GM20000 (cell line): Measurements from ENCODE around the gene POU6F2.

Experiments used
- DNase-seq: peaks from one replicate; pipeline ENCODE4 v3.0.0; 2012; ENCODE audit warnings: low spot score
- CTCF ChIP-seq: IDR thresholded peaks from 2 replicates; pipeline ENCODE4 v1.5.1; 2012; ENCODE audit warnings: mild to moderate bottlenecking, control low read depth; ENCODE audit errors: extremely low read depth, missing control alignments

Gene POU6F2

DNA sequence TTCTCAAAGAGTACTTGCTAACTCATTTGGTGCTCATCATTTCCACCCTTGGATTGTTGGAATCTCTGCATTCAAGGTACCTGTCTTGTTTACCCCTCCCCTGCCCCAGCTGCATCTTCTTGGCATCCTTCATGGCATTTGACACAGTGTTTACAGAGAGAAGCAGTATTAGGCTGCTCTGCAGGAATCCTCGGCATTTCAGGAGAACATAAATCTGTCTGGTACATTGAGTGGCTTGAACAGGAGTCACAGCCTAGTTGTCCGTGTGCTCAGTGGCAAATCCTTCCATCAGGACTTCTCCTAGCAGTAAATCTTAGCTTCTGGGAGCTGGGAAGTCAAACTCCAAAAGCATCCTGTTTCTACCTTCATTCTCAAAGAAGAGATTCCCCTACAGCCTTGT, 451.7 kb downstream of the POU6F2 start:
- no peak for TF ChIP-seq CTCF
- no peak for DNase-seq

DNA sequence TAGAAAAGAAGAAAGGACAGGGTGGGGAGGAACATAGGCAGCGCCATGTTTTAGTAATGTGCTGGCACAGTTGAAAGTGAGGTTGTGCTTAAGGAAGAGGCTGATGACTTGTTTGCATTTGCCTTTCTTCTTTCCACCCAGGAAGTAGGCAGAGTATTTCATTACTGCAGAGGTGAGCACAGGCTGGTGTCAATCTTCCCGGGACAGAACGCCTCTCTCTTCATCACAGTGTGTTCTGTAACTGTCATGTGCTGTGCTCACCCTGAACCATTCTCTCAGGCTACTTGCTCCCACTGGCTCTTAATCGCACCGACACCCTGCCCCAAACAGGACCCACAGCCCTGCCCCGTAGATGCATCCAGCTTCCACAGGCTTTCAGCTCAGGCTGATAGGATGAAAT, 452.7 kb downstream of the POU6F2 start:
- no peak for TF ChIP-seq CTCF
- no peak for DNase-seq

- no peak for TF ChIP-seq CTCF
- DNase-seq = no peak
Observed at GRCh38 chr7:39430909-39431641, 453.4 kb downstream of the POU6F2 start.

DNA sequence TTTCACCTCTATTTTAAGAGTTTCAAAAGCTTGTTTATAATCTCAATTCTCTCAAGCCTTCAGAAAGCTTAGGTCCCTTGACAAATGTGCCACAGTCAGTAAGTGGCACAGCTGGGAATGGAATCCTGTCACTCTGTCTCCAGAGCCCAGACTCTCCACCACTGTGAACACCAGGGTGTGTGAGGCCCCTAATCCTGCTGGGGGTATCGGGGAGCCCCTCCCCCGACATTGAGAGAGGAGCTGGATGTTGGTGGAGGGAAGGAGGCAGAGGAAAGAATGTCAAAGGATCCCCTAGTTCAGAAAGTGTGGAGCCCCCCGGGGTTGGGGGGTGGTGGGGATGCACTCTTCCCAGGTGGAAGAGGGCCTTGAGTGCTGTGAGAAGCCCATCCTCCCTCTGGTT, 454.7 kb downstream of the POU6F2 start:
- TF ChIP-seq CTCF = no peak
- no peak for DNase-seq

DNA sequence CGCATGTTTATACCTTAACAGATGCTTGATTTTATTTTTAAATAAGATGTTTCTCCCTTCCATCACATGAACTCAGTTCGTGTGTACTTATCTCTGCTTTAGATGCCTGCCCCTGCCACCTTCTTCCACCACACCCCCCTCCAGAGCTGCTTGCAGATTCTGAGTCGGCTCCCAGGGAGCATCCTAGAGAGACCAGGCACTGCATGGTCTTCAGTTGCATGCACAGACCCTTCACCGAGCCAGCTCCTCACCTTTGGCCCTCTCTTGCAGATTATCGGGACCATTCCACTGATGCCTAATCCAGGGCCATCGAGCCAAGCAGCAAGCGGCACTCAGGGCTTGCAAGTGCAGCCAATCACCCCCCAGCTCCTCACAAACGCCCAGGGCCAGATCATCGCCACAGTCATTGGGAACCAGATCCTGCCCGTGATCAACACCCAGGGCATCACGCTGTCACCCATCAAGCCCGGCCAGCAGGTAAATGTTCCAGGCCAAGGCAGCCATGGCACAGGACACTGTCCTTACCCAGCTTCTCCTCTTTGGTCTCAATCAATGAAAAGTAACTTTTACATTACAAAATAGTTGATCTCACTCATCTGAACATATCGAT, 455.2 kb downstream of the POU6F2 start:
- DNase-seq = no peak
- no peak for TF ChIP-seq CTCF

DNA sequence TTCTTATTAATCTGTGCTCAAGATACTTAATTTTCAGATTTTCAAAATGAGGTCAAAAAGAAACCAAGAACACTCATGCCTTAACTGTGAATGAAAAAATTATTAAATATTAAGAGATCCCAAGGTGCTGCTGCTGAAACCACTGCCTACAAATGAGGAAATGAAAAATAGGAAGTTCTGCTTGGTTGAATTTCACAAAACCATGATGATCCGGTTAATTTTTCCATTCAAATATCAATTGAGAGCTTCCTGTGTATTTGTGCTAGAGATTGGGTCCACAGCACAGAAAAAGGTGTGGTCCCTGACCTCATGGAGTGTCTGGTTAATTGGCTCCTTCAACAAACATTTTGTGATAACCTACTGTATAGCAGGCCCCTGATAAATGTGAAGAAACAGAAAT, 455.8 kb downstream of the POU6F2 start:
- TF ChIP-seq CTCF = no peak
- no peak for DNase-seq

DNA sequence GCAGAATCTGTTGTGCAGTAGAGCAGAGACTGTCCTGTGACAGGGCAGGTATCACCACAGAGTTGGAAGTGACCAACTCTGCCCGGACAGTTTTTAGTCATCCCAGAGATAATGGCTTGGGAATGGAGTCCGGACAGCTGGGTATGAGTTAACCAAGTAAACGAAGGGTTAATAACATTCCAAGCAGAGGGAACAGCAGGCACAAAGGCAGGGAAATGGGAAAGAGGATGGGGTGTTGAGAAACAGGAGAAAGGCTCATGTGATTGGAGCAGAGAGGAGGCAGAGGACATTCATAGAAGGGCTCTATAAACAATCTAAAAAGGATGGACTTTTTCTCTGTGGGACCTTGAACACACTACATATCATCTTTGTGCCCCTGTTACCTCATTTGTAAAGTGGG, 456.3 kb downstream of the POU6F2 start:
- DNase-seq = no peak
- no peak for TF ChIP-seq CTCF
